ENCODE measurements around the gene PTAR1.

PTAR1 gene

DNA sequence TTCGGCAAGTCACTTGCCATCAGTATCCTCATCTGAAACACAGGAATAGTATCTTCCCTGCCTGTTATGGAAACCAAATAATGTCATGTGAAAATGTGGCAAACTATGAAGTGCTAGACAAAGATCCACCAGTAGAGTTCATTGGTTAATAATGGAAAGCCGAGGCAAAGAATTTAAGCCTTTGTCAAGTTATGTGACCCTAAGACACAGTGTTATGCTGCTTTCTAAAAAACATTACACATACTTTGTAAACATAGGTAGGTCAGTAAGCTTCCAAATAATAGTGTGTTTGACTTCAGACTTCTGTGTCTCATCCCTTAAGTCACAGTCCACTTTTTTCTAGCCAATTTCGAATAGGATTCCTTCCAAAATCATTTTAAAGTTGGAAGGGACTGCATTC lies 6.0 kb downstream of the PTAR1 start:
- TF ChIP-seq, protein P1, sequence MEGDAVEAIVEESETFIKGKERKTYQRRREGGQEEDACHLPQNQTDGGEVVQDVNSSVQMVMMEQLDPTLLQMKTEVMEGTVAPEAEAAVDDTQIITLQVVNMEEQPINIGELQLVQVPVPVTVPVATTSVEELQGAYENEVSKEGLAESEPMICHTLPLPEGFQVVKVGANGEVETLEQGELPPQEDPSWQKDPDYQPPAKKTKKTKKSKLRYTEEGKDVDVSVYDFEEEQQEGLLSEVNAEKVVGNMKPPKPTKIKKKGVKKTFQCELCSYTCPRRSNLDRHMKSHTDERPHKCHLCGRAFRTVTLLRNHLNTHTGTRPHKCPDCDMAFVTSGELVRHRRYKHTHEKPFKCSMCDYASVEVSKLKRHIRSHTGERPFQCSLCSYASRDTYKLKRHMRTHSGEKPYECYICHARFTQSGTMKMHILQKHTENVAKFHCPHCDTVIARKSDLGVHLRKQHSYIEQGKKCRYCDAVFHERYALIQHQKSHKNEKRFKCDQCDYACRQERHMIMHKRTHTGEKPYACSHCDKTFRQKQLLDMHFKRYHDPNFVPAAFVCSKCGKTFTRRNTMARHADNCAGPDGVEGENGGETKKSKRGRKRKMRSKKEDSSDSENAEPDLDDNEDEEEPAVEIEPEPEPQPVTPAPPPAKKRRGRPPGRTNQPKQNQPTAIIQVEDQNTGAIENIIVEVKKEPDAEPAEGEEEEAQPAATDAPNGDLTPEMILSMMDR (conservative IDR thresholded peaks at IDR 0.05; ENCODE audit: low read depth, low read length), result no peak
- H3K4me3 ChIP-seq (ENCODE audit: low read length), result no peak overlapping the region
- DNase-seq (ENCODE audit: low read depth), result no peak

DNA sequence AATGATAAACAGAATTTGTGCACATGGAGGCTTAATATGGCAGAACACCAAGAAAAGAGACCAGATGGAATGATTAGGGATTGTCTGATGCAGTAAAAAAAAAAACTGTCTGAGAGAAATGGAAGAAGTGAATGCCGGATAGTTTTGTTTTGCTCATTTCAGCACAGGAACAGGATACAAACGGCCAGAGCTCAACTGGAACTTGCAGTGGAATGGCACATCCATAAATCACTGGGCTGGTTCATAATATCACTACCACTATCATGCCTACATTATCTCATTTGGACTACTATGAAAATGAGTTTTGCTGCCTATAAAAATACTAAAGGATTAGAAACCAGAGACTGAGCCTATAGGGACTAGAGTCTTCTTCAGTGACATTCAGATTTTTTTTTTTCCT lies 9.7 kb downstream of the PTAR1 start:
- TF ChIP-seq, protein P1 (conservative IDR thresholded peaks at IDR 0.05; ENCODE audit: low read depth, low read length), result no peak
- H3K4me3 ChIP-seq (ENCODE audit: low read length), result no peak overlapping the region
- DNase-seq (ENCODE audit: low read depth), result no peak

DNA sequence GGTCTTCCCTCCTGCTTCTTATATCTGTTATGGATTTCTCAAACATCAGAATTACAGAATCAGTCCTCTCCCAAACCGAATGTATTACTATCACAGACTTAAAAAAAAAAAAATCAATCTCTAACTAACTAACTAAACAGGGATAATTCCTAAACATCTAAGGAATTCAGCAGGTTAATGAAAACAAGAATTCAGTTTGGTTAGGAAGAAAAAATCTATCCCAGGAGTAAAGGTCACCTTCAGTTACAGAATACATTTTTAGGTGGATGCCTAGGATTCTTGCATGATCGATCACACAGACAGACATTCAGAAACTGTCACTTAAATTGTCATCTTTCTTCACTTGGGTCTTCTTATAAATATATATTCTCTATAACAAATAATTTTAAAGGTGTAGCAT lies 11.5 kb downstream of the PTAR1 start:
- H3K4me3 ChIP-seq (ENCODE audit: low read length), result no peak overlapping the region
- TF ChIP-seq, protein P1 (conservative IDR thresholded peaks at IDR 0.05; ENCODE audit: low read depth, low read length), result no peak
- no peak for DNase-seq (ENCODE audit: low read depth)

DNA sequence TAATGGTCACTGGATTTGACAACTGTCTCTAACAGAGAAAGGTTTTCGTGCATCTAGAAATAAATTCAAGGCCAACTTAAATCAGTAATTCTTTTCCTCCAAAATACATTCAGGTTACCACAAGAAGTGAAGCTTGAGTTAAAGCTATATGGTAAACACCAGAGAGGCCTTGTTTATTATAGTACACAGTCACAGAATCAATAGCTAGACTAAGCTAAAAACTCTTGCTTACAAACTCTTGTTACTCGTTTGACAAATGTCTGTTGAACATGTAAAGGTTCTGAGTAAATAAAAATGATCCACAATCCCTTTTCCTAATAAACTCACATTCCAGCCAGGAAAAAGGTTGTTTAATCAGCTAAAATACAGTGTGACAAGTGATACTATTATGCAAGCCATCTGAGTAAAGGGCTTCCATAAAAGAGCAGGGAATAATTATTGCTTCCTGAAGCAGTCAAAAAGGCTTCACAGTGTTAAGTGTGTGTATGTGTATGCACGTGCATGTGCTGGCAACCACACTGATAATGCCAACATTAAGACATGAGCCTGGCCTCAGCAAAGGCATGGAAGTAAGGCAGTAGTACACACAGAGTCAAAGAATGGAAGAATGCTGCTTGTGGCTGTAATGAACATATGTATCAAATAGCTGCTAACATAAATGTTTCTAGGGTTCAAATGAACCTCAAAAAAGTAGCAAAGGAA lies 12.8 kb downstream of the PTAR1 start:
- TF ChIP-seq, protein P1 (conservative IDR thresholded peaks at IDR 0.05; ENCODE audit: low read depth, low read length), result no peak
- no peak overlapping the region for H3K4me3 ChIP-seq (ENCODE audit: low read length)
- no peak for DNase-seq (ENCODE audit: low read depth)

DNA sequence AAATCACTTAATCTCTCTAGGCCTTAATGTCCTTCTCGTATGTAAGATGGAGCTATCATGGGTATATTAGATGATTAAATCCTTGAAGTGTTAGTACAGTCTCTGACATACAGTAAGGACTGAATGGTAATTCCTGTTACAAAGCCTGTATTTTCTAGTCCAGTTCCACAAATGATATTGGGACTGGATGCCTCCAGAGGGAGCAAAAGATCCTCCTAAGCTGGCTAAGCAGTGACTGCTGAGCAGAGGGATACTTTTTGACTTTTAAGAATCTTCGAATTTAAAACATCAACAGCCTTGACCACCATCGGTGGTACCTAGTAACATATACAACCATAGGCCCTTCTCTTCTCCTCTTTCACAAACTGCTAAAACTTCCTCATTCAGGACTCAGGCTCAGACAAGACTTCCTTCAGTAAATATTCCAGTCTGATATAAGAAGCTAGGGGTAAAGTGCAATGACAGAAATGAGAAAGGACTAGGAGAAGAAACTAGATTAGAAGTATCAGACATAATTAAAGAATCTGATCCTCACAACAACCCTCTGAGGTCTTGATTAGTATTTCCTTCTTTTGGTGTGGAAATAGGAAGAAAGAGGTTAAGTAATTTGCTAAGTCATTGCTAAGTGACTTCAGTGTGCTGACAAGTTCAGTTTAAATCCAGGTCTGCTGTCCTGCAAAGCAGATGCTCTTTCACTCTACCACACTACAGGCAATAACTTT lies 13.9 kb downstream of the PTAR1 start:
- H3K4me3 ChIP-seq (ENCODE audit: low read length), result no peak overlapping the region

DNA sequence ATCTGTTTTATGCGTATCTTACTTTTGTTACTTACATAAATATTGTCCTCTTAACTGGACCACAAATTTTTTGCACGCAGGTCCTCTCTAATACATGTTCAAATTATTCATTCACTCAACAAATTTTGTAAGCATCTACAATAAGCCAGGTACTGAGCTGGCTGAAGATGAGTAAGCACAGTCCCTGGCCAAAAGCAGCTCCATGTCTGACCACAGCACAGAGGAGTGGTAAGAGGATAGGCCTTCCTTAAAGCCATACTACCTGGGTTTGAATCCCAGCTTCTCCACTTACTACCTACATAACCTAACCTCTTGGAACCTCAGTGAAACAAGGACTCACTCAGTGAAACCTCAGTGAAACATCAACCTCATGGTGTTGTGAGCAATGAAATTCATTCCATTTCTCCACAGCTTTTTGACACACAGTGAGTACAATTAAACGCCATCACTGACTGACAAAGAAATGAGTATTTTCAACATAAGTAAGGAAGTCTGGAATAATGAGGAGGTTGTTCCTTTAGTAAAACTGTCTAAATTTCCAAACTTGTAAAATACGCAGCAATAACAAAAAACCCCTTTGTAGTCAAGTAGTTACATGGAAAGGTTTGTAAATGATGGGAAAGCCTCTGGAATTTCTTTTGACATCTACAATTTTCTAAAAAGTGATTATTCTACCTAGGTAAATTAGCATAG lies 15.0 kb downstream of the PTAR1 start:
- H3K4me3 ChIP-seq (ENCODE audit: low read length), result no peak overlapping the region
- TF ChIP-seq, protein P1 (conservative IDR thresholded peaks at IDR 0.05; ENCODE audit: low read depth, low read length), result no peak
- no peak for DNase-seq (ENCODE audit: low read depth)

More for the DNA sequence above, 13.9 kb downstream of the PTAR1 start:
- TF ChIP-seq, protein P1 (conservative IDR thresholded peaks at IDR 0.05; ENCODE audit: low read depth, low read length), result peak; percentile 37
- DNase-seq (ENCODE audit: low read depth), result no peak

Data from retinal pigment epithelial cell (primary cell).